Psoas muscle (tissue), 8 donors: ENCODE data around the gene TEX29. TPM values are rescaled to one million over a fixed set of nuclear protein-coding genes. Genes with fewer than 3 reads are reported as not detected.

Experiments
- ATAC-seq, 4 donors: fragments of 200-7000 bp; cut with Tn5 transposase; one replicate each; pipeline ENCODE4 v1.9.1; 2020; ENCODE audit warnings: moderate library complexity in 3 of 4, mild to moderate bottlenecking in 2 of 4
- DNase-seq, 2 donors: peaks; one replicate each; pipeline ENCODE4 v3.0.0-alpha.2; 2020
- H3K27ac ChIP-seq: fragments of 200-600 bp; one replicate; pipeline ENCODE4 v1.8.0; 2022
- H3K27me3 ChIP-seq, 3 donors: fragments of 200-600 bp in 1 of 3; one replicate each; pipeline versions ENCODE4 v1.6.1 to v1.8.0; 2013 to 2022; ENCODE audit warnings: low read length in 2 of 3, mild to moderate bottlenecking in 2 of 3, moderate library complexity in 1 of 3; ENCODE audit not compliant: insufficient read depth in 3 of 3
- H3K36me3 ChIP-seq, 2 donors: fragments of 200-600 bp in 1 of 2; one replicate each; pipeline versions ENCODE4 v1.6.1 to v1.8.0; 2013 to 2022; ENCODE audit warnings: low read depth in 1 of 2, mild to moderate bottlenecking in 1 of 2, moderate library complexity in 1 of 2; ENCODE audit not compliant: insufficient read depth in 1 of 2
- H3K4me1 ChIP-seq: fragments of 200-600 bp; one replicate; pipeline ENCODE4 v1.8.0; 2022
- H3K4me3 ChIP-seq: fragments of 200-600 bp; one replicate; pipeline ENCODE4 v1.8.0; 2022; ENCODE audit warnings: mild to moderate bottlenecking
- H3K9me3 ChIP-seq: fragments of 200-600 bp; one replicate; pipeline ENCODE4 v1.8.0; 2022
- CTCF ChIP-seq: fragments of 200-600 bp; IDR thresholded peaks from one replicate; pipeline ENCODE4 v1.8.0; 2022; ENCODE audit warnings: antibody characterized with exemption
- WGBS, 3 donors: extraction: QIAGEN DNeasy Blood & Tissue Kit; methylation state at CpG; one replicate each; pipeline versions ENCODE4 v1.1.6 to v1.1.7; 2013; 5-methylcytosine and 5-hydroxymethylcytosine counted together
- intact Hi-C, 2 donors: fragments of 100-400 bp; cut with DNase I; formaldehyde crosslinking; loops; one replicate each; pipeline versions ENCODE4 v1.11.0 to v1.14.2; 2022
- polyA plus RNA-seq, 3 donors: library from polyadenylated mRNA; stranded (reverse); fragments of 200-250 nt; gene quantifications; one replicate each; pipeline ENCODE4 v1.2.3, GENCODE V29; 2013
- total RNA-seq, 4 donors: library from RNA; stranded (reverse); fragmentation: NEBNext Ultra II Directional in 2 of 4; extraction: Animal tissue kit (Norgen Biotek cat#: 25700) in 2 of 4; gene quantifications; one replicate each; pipeline versions ENCODE4 v1.2.1 to v1.2.4, GENCODE V29; 2021 to 2023
- donor health status: healthy with polysubstance abuse.
- donor health status: DM: no; HTN: no; CAD: no; lungs with moderate emphysema.
- donor health status: Bipolar disorder and iron deficiency.
- donor health status: healthy.
- donor health status: DM: yes; HTN: yes; CAD: no.
- donor health status: DM: no; HTN: no; CAD: no.
- donor health status: DM: no; HTN: no; CAD: no.
- donor health status: DM: yes; HTN: yes; CAD: no.

Gene TEX29
- total and polyA plus RNA-seq, 7 donors, result 0.14 to 1.2 (median 0.38) TPM; not detected in 2

- intact Hi-C loops, result no loop called here
- DNase-seq (no peak), ATAC-seq (no peak)
- Histone ChIP-seq H3K4me3 (no peak overlapping the region), H3K4me1 (peaks cover 41% of the 10 kb centered on the region), H3K27ac (peak overlapping the region; percentile 88), H3K36me3 (peaks cover 0 to 76% of the 10 kb centered on the region in 2 donors), H3K27me3 (no peaks in the 10 kb centered on the region), H3K9me3 (no peaks in the 10 kb centered on the region)
- WGBS, 3 donors, result 92 to 98% (median 95%) methylated on average over 10 of the region's 10 CpGs
- TF ChIP-seq CTCF, result no peak
These were observed 37.0 kb upstream of the TEX29 start for GRCh38 chr13:111283457-111283856.

- Histone ChIP-seq H3K27ac (peak overlapping the region; percentile 88), H3K9me3 (no peaks in the 10 kb centered on the region), H3K4me3 (no peak overlapping the region), H3K27me3 (no peaks in the 10 kb centered on the region), H3K4me1 (peaks cover 35% of the 10 kb centered on the region), H3K36me3 (peaks cover 0 to 77% of the 10 kb centered on the region in 2 donors)
- WGBS, 3 donors, result 68 to 80% (median 71%) methylated on average over 9 of the region's 9 CpGs
- DNase-seq, result no peak
- ATAC-seq, result no peak
- no peak for TF ChIP-seq CTCF
- intact Hi-C loops, result no loop called here
These were observed 36.5 kb upstream of the TEX29 start for GRCh38 chr13:111283991-111284390.

- H3K9me3 ChIP-seq, result no peaks in the 10 kb centered on the region
- no peak overlapping the region for H3K27ac ChIP-seq
- ATAC-seq, result no peak
- WGBS, 3 donors, result 72 to 86% (median 80%) methylated on average over 14 of the region's 14 CpGs
- H3K4me1 ChIP-seq, result peaks cover 30% of the 10 kb centered on the region
- peaks cover 0 to 83% of the 10 kb centered on the region in 2 donors for H3K36me3 ChIP-seq
- intact Hi-C loops, result no loop called here
- H3K4me3 ChIP-seq, result no peak overlapping the region
- H3K27me3 ChIP-seq, result no peaks in the 10 kb centered on the region
- no peak for TF ChIP-seq CTCF
- DNase-seq, result no peak
These were observed 35.9 kb upstream of the TEX29 start for GRCh38 chr13:111284565-111284964.

- peaks cover 0 to 88% of the 10 kb centered on the region in 2 donors for H3K36me3 ChIP-seq
- ATAC-seq (no peak), DNase-seq (no peak)
- H3K27me3 ChIP-seq, result no peaks in the 10 kb centered on the region
- H3K27ac ChIP-seq, result no peak overlapping the region
- H3K9me3 ChIP-seq, result no peaks in the 10 kb centered on the region
- H3K4me3 ChIP-seq, result no peak overlapping the region
- intact Hi-C loops, result no loop called here
- no peak for TF ChIP-seq CTCF
- H3K4me1 ChIP-seq, result peaks cover 18% of the 10 kb centered on the region
- WGBS, 3 donors, result 88 to 90% (median 89%) methylated on average over 14 to 15 of the region's 15 CpGs
These were observed 34.3 kb upstream of the TEX29 start for GRCh38 chr13:111286162-111286561.

- WGBS, 3 donors, result 91 to 93% (median 92%) methylated on average over 7 of the region's 7 CpGs
These were observed 33.7 kb upstream of the TEX29 start for GRCh38 chr13:111286749-111287148.

More at GRCh38 chr13:111286749-111287148, 33.7 kb upstream of the TEX29 start:
- H3K9me3 ChIP-seq, result no peaks in the 10 kb centered on the region
- no peaks in the 10 kb centered on the region for H3K27me3 ChIP-seq
- H3K27ac ChIP-seq, result no peak overlapping the region
- intact Hi-C loops, result no loop called here
- no peak overlapping the region for H3K4me3 ChIP-seq
- ATAC-seq (no peak), DNase-seq (no peak)
- no peak for TF ChIP-seq CTCF
- H3K4me1 ChIP-seq, result peaks cover 12% of the 10 kb centered on the region
- H3K36me3 ChIP-seq, result peaks cover 0 to 93% of the 10 kb centered on the region in 2 donors
